Measurements from ENCODE around the gene HHAT. TPM values are rescaled to one million over a fixed set of nuclear protein-coding genes. Genes with fewer than 3 reads are reported as not detected.
"Not testable (repeated sequence)": the region's sequence is repeated elsewhere in the genome, so short reads cannot be mapped to it uniquely, and the experiment has no call there.

Gene HHAT
- total RNA-seq, 1 donor from 2014 or later, result 1.9 TPM

DNA sequence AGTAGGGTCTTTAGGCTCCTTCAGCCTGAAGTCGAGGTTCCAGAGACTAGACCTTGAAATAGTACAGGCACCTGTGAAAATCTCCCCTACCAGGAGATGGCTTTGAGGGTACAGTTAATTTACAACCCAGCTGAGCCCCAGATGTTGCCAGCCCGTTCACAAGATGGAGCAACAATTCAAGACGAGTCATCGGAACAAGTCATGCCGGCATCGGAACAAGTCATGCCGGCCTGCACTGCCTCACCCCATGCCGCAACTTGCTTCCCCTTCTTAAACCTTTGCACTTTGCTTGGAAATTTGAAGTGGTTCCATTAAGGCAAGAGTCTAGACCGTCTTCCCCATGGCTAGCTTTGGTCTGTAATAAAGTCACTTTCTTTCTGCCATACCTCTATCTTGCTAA is 16.0 kb downstream of the HHAT start:
- ATAC-seq (no peak), DNase-seq (no peak)
- intact Hi-C loops (cut with micrococcal nuclease), result no loop called here

DNA sequence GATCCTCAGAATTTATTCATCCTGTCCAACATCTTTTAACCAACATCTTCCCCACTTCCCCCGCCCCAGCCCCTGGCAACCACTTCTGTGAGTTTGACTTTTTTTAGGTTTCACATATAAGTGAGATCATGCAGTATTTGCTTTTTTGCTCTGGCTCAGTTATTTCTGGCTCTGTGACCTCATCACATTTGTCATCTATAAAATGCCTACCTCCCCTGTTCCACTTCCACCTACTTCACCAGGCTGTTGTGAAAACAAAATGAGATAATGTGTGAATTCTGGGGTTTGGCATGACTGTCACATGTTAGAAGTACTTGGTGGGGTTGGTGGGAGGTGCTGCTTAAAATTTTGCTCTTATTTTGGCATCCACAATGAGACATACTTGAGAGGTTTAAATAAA is 18.4 kb downstream of the HHAT start:
- intact Hi-C loops (cut with micrococcal nuclease), result no loop called here
- DNase-seq (no peak), ATAC-seq (peak; percentile 72)

DNA sequence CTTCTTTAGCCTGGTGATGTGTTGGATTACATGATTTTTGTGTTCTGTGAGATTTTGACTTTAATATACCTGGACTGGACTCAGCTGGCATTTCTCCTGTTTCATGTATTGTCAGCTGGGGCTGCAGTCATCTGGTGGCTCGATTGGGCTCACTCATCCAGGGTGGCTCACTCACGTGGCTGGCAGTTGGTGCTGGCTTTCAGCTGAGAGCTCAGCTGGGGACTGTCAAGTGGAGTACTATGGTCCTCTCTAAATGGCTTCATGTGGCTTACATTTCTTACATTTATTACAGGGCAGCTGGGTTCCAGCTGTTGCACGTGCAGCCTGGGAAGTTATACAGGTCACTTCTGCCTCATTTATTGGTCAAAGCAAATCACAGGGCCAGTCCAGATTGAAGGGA is 22.8 kb downstream of the HHAT start:
- DNase-seq, result no peak
- no peak for ATAC-seq
- intact Hi-C loops (cut with micrococcal nuclease), result no loop called here

DNA sequence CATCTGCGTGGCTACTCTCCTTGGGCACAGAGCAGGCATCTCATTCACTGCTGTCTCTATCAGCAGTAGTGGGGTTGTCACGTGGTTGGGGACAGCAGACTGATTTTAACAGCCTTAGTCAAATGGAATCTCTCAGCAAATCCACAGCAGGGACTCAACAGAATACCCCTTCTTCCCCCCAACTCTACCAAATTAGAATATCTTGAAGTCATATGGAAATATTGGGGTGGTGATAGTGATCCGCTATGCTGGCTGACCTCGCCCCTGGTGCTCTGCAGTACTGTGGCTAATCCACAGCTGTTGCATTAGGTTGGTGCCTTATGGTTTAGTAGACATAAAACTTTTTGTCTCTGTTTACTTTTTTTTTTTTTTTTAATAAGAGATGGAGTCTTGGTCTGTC is 23.9 kb downstream of the HHAT start:
- no peak for DNase-seq
- peak; percentile 24 for ATAC-seq
- intact Hi-C loops (cut with micrococcal nuclease), result no loop called here

DNA sequence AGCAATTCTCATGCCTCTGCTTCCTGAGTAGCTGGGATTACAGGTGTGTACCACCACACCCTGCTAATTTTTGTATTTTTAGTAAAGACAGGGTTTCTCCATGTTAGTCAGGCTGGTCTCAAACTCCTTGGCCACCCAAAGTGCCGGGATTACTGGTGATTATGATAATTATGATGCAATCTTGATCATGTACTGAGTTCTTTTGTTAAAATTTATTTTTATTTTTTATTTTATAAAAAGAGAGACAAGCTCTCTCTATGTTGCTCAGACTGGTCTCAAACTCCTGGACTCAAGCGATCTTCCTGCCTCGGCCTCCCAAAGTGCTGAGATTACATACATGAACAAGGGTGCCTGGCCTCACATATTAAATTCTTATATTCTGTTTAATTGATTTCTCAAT is 25.6 kb downstream of the HHAT start:
- DNase-seq; ATAC-seq; intact Hi-C loops (cut with micrococcal nuclease): not testable (repeated sequence)

DNA sequence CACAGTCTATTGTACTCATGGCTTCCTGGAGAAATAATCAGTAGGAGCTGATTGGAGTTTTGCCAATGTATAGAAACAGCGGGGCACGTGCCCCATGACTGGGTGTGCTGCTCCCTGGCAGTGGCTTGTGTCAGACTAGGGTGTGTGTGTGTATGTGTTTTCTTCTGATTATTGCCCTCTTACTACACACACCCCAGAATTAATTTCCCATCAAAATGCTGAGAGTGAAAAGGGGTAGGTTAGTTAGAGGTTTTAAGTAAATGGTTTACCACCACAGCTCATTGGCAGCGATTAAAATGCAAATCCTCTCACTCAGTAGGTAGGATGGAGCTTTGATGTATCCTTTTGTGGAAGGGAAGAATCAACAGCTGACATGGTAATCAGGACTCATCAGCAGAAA is 29.9 kb downstream of the HHAT start:
- ATAC-seq (no peak), DNase-seq (no peak)
- intact Hi-C loops (cut with micrococcal nuclease), result no loop called here

DNA sequence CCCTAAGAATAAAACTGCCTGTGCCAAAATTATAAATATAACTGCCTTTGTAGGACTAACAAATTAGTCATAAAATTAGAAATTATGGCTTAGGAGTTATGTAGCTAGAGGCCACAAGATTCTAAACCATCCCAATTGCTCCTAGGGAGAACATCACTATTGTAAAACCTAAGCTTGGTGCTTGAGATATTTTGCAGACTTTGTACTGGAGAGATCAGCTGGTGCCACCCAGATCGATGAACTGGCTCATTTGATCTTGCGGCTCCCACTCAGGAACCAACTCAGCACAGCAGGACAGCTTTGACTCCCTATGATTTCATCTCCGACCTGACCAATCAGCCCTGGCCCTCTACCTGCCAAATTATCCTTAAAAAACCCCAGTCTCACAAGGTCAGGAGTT is 30.6 kb downstream of the HHAT start:
- intact Hi-C loops (cut with micrococcal nuclease), result no loop called here

DNA sequence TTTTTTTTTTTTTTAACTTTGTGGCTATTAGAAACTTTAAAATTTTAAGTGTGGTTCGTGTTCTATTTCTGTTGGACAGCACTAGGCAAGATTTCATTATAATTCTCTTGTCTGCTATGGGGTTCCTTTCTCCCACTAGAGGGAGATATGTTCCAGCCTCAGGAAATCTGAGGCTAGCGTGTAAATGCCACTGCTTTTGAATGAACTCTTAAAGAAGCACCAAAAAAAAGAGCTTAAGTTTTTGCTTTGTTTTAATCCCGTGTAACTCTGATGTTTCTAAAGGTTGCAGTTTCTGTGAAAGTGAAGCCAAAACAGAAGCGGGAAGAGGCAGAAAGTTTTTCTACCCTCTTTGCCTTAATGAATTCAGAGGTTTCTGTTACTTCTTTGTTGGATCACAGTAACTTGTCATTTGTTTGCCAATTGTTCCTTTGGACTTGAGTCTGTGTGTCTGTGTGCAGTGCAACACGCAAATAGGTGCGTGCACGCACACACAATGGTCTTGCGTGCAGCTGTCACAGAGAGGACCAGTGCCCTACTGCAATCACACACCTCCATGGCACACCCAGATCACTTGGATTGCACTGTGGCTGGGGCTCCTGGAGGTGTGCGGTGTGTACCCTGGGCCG is 32.3 kb downstream of the HHAT start:
- intact Hi-C loops (cut with micrococcal nuclease), result loop anchor here (5.0 kb wide), 1 partner anchor 36 kb away; no protein-coding TSS in a partner anchor
- peak; percentile 59 for ATAC-seq
- DNase-seq, result no peak

More for the DNA sequence above, 30.6 kb downstream of the HHAT start:
- DNase-seq (no peak), ATAC-seq (no peak)

DNA sequence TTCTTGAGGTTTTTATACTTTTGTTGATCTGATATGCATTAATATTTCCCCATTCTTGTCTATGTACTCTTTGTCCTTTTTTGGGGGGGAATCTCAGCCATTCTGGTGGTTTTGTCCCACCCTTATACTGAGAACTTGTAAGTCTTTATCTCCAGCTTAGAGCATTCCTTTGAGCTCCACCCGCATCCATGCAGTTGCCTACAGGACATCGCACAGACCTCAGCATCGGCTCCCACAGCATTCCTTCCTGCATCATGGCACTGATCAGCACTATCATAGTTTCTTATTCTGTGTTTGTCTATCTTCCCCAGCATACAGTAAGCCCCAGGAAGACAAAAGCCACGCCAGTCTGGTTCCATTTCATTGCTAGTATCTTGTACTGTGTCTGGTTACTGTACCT is 33.0 kb downstream of the HHAT start:
- ATAC-seq, result no peak
- intact Hi-C loops (cut with micrococcal nuclease), result loop anchor here (5.0 kb wide), 1 partner anchor 36 kb away; no protein-coding TSS in a partner anchor
- no peak for DNase-seq

DNA sequence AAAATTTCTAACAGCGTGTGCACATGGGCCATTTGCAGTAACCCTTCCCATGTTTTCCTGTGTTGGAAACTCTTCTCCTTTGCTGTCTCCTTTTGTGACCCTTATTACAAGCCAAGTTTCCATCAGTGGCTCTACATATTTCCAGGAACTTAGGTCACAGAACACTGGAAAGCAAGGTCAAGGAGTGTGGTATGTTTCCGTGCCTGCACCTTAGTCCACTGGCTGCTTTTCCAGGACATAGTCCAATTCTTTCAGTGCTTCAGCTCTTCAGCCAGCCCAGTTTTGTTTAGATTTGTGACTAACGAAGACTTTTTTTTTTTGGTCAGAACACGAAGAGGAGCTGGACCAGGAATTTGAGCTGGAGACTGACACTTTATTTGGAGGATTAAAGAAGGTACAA is 33.8 kb downstream of the HHAT start:
- intact Hi-C loops (cut with micrococcal nuclease), result loop anchor here (5.0 kb wide), 1 partner anchor 35 kb away; no protein-coding TSS in a partner anchor
- peak; percentile 88 for ATAC-seq
- DNase-seq, result no peak

DNA sequence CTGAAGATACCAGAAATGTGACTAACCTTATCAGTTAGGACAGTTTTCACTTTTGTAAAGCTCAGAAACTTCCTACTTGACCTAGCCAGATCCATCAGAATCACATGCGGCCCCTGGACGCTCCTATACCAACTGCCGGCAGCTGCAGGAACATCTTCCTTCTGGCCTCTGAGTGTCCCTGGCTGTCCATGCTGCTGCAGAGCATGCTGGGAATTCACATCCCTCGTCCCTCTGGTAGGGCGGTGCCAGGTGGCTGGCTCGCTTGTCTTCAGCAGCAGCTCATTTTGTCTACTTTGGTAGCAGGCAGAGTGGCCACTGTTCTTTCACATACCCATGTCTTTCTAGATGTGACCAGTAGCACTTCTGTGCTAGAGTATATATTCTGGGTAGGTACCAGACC is 34.4 kb downstream of the HHAT start:
- intact Hi-C loops (cut with micrococcal nuclease), result loop anchor here (5.0 kb wide), 1 partner anchor 34 kb away; no protein-coding TSS in a partner anchor
- DNase-seq (peak; percentile 64), ATAC-seq (peak; percentile 59)

DNA sequence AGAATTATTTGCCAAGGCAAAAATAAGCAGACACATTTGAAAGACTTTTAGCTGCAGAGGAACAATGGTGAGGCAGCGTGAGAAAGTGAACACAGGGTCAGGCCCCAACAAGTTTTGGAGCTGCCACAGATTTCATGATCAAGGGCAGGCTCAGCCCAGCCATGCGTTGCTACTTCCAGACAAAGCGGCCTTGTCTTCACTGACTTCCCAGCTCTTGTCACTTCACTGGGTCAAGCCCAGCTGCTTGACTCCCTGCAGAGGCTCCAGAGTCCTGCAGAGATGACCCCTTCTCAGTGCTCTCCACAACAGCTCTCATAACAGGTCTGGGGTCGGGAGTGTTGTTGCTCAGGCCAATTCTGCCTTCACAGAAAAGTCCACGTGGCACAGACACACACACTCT is 35.8 kb downstream of the HHAT start:
- peak; percentile 53 for ATAC-seq

DNA sequence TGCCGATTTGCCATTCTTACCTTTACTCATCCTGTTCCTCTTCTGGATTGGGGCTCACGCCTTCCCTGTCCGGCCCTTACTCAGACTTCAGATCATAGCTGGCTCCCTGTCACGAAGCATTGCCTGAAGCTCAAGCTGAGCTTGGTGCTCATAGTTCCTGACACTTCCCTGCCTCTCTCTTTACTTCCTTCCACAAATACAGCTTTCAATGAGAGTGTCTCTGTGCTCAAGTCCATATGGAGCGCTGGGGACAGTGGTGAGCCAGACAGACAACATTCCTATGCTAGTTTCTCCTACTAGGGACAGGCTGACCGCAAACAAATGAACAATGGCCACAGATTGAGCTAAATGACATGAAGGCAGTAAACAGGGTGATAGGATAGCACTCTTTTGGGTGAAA is 38.1 kb downstream of the HHAT start:
- ATAC-seq, result no peak
- intact Hi-C loops (cut with micrococcal nuclease), result no loop called here
- no peak for DNase-seq

More for the DNA sequence above, 35.8 kb downstream of the HHAT start:
- DNase-seq, result peak; percentile 60
- intact Hi-C loops (cut with micrococcal nuclease), result loop anchor here (5.0 kb wide), 1 partner anchor 33 kb away; no protein-coding TSS in a partner anchor

DNA sequence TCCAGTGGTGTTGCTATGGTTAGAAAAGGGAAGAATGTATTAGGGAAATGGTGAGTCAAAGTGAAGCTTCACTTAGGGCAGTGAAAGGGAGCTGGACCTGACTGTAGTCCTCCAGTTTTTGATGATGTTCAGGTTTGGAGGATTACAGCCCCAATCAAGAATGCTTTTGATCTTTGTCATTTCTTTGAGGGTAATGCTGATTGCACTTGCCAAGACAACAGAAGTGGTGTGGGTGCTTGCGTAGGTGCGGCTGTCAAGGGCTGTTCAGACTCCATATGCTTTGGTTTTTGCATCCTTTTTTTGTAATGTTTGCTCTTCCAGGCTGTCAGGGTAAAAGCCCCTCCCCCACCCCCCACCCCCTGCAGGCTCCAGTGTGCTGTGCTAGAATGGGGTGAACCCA is 38.9 kb downstream of the HHAT start:
- intact Hi-C loops (cut with micrococcal nuclease), result no loop called here
- no peak for DNase-seq
- no peak for ATAC-seq

DNA sequence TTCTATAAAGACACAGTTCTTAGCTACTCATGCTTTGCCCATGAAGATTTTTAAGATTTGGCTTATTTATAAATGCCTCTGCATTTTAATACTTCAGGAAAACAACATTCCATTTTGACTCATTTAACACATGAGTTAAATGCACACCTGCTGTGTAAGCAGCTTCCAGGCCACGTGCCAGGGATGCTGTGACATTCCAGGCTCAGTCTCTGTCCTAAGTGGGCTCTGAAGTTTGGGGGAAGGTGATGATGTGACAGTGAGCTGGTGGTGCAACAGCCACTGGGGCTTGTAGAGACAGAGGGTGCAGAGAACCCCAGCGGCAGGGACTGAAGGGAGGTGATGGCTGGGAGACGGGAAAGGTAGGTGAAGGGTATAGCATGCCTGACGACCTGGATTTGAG is 40.7 kb downstream of the HHAT start:
- no peak for ATAC-seq
- no peak for DNase-seq
- intact Hi-C loops (cut with micrococcal nuclease), result no loop called here

DNA sequence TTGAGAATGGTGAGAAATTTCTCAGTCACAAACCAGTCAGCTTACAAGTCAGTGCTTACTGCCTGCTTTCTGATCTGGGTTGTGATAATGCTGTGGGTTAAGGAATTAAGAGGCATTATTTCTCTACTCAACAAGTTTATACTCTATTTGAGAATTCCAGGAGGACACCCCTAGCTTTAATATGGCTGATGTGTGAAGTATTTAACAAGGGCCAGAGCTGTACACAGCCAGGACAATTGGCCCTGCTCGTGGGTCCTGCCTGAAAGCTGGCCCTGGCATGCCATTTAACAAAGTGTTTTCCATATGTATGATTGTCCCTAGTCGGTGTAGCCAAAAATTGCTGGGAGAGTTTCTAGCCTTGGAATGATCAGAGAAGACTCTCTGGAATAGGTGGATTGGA is 43.2 kb downstream of the HHAT start:
- intact Hi-C loops (cut with micrococcal nuclease), result no loop called here
- DNase-seq (no peak), ATAC-seq (no peak)

DNA sequence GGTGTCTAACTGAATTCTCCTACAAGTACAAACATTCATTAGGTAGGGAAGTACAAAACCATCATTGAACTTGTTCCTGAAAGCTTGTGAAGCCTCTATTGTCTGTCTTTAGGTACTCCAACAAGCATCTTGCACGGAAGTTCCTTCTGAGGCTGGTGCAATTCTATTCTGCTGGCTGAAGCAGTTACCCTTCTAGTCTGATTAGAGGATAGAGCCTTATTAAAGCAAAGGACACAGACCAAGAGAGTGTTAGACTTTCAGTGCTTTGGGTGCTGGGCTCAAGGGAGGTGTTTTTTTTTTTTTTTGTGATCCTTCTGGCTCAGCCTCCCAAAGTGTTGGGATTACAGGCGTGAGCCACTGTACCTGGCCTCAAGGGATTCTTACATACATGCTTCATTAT is 43.8 kb downstream of the HHAT start:
- ATAC-seq, result no peak
- intact Hi-C loops (cut with micrococcal nuclease), result no loop called here
- DNase-seq, result no peak

DNA sequence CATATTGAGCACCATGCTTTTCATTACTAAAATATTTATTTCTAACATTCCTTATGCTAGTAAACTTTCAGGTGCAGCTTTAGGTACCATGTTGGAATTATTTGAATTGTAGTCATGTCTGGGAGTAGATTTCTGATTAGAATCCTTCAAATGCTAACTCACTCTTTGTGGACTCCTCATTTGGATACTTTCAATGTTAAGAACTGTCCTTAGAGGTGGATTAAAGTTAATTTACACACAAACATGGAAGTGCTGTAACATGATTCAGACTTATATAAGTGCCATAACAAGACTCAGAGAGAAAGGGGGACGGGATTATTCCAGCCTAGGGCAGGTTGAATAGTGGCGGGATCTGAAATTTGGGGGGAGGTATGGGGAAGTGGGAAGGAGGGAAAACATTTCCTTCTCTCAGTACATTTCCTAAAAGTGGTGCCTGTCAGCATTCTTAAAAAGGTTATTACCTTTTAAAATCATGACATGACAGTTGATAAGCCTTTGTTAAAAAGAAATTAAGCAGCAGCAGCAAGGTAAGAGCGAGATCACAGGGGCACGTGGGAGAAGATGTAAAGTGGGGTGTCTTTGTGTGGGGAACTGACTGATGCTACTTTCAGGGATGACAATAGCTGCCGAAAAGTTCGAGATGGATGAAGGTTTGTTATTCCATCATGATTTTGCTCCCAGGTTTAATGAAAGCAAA is 44.4 kb downstream of the HHAT start:
- ATAC-seq (no peak), DNase-seq (no peak)
- intact Hi-C loops (cut with micrococcal nuclease), result no loop called here

DNA sequence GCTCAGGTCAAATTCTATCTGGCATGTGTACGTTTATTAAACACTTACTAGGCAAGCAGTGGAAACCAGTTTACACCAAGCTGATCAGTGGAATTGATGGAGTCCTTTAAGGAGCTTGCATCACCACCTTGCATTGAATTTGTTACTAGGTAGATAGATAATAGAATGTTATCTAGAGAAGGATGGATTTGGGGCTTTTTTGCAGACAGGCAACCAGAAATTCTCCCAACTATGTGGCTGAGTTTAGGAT is 44.9 kb downstream of the HHAT start:
- DNase-seq (no peak), ATAC-seq (no peak)
- intact Hi-C loops (cut with micrococcal nuclease), result no loop called here

DNA sequence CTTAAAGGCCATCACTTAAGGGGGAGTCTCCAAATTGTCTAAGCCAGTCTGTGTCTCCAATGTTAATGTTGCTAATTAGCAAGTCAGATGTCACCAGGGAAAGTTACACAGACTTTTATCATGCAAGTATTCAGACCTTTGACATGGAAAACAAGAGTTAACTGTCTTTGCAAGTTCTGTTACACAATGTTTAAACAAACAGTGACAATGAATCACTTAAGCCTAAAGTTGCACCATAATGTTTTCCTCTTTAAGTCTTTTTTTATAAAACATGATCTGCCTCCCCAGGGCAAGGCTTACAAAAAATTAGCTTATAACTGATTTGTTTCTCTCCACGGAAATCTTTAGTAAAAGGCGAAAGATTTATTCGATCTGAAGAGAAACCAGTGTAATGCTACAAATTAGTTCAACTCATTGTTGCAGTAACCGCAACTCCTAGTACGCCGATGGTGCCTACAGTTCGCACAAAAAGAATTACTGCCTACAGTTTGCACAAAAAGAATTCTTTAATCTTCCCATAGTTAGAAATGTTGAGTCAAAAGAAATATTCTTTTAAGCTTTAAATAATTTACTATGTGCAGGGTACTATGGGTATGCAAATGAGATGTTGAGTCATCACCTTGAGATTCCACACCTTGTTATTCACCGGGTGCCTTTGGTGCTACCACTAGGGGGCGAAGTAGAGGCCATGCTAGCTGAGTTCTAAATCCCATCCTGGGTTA is 45.3 kb downstream of the HHAT start:
- DNase-seq (no peak), ATAC-seq (peak; percentile 41)
- intact Hi-C loops (cut with micrococcal nuclease), result no loop called here

DNA sequence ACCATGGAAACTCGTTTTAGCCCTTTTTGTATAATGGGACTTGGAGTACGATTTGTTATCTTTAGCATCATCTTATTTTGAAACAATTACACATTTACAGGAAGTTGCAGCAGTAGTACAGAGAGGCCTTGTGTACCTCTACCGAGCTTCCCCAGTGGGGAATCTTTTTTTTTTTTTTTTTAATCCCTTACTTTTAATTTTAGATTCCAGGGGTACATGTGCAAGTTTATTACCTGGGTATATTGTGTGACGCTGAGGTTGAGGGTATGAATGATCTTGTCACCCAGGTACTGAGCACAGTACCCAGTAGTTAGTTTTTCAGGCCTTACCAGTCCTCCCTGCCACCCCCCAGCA is 45.9 kb downstream of the HHAT start:
- DNase-seq (no peak), ATAC-seq (no peak)
- intact Hi-C loops (cut with micrococcal nuclease), result no loop called here
